Hepatocyte (in vitro differentiated cells): ENCODE results near the gene FAM162A. TPM values are rescaled to one million over a fixed set of nuclear protein-coding genes. Genes with fewer than 3 reads are reported as not detected.

ENCODE experiments used
- DNase-seq: peaks from one replicate; pipeline ENCODE4 v3.0.0-alpha.2; 2016; ENCODE audit warnings: low spot score
- H2AFZ ChIP-seq: fragments of 200-600 bp; sonication (generic); 2 replicates; pipeline ENCODE4 v1.6.0; 2016; ENCODE audit warnings: antibody characterized with exemption, mild to moderate bottlenecking
- H3K27ac ChIP-seq: fragments of 200-600 bp; sonication (generic); 2 replicates; pipeline ENCODE4 v1.5.1; 2016; ENCODE audit warnings: mild to moderate bottlenecking
- H3K27me3 ChIP-seq: fragments of 200-600 bp; sonication (generic); 2 replicates; pipeline ENCODE4 v1.6.1; 2016
- H3K36me3 ChIP-seq: fragments of 200-600 bp; sonication (generic); replicated peaks from 2 replicates; pipeline ENCODE4 v1.5.1; 2016; ENCODE audit warnings: low read depth; ENCODE audit not compliant: insufficient read depth
- H3K4me1 ChIP-seq: fragments of 200-600 bp; sonication (generic); 2 replicates; pipeline ENCODE4 v1.5.1; 2016; ENCODE audit warnings: mild to moderate bottlenecking, moderate library complexity; ENCODE audit not compliant: insufficient read depth
- H3K4me2 ChIP-seq: fragments of 200-600 bp; sonication (generic); 2 replicates; pipeline ENCODE4 v1.6.0; 2016
- H3K4me3 ChIP-seq: fragments of 200-600 bp; sonication (generic); 2 replicates; pipeline ENCODE4 v1.5.1; 2016; ENCODE audit warnings: mild to moderate bottlenecking
- H3K79me2 ChIP-seq: fragments of 200-600 bp; sonication (generic); 2 replicates; pipeline ENCODE4 v1.6.0; 2017; ENCODE audit warnings: mild to moderate bottlenecking
- H3K9me2 ChIP-seq: fragments of 200-600 bp; sonication (generic); replicated peaks from 2 replicates; pipeline ENCODE4 v1.6.0; 2017; ENCODE audit warnings: mild to moderate bottlenecking; ENCODE audit not compliant: insufficient read depth
- H3K9me3 ChIP-seq: fragments of 200-600 bp; sonication (generic); 2 replicates; pipeline ENCODE4 v1.5.1; 2016; ENCODE audit warnings: low read depth, mild to moderate bottlenecking
- H4K20me1 ChIP-seq: fragments of 200-600 bp; sonication (generic); 2 replicates; pipeline ENCODE4 v1.6.0; 2016; ENCODE audit warnings: mild to moderate bottlenecking; ENCODE audit not compliant: insufficient read depth, poor library complexity, severe bottlenecking
- CTCF ChIP-seq: fragments of 200-600 bp; sonication (generic); IDR thresholded peaks from 2 replicates; pipeline ENCODE4 v1.5.1; 2016; ENCODE audit warnings: antibody characterized with exemption, mild to moderate bottlenecking; ENCODE audit not compliant: poor library complexity
- EZH2 ChIP-seq: fragments of 200-600 bp; sonication (generic); IDR thresholded peaks from 2 replicates; pipeline ENCODE4 v1.6.1; 2016; ENCODE audit warnings: antibody characterized with exemption, mild to moderate bottlenecking, borderline replicate concordance
- EZH2phosphoT487 ChIP-seq: fragments of 200-600 bp; sonication (generic); IDR thresholded peaks from one replicate; pipeline ENCODE4 v1.6.1; 2018; ENCODE audit warnings: antibody characterized with exemption, mild to moderate bottlenecking, low read depth, moderate library complexity; ENCODE audit not compliant: unreplicated experiment, severe bottlenecking
- WGBS: methylation state at CpG from one replicate; pipeline ENCODE4 v1.1.6; 2016; ENCODE audit warnings: low lambda C conversion rate; ENCODE audit errors: missing lambda C conversion rate; 5-methylcytosine and 5-hydroxymethylcytosine counted together
- polyA plus RNA-seq: library from polyadenylated mRNA; unstranded; fragments of >200 nt; fragmentation: Nextera tagmentation; extraction: Ambion mirVana; gene quantifications from 2 replicates; pipeline ENCODE4 v1.2.1, GENCODE V29; 2016
- total RNA-seq: library from RNA; depleted of rRNA; stranded (reverse); fragments of >200 nt; gene quantifications from 2 replicates; pipeline ENCODE4 v1.2.3, GENCODE V29; 2014

FAM162A gene
- total and polyA plus RNA-seq, 2 experiments from 2014 or later = 50.4 to 107 TPM

DNA sequence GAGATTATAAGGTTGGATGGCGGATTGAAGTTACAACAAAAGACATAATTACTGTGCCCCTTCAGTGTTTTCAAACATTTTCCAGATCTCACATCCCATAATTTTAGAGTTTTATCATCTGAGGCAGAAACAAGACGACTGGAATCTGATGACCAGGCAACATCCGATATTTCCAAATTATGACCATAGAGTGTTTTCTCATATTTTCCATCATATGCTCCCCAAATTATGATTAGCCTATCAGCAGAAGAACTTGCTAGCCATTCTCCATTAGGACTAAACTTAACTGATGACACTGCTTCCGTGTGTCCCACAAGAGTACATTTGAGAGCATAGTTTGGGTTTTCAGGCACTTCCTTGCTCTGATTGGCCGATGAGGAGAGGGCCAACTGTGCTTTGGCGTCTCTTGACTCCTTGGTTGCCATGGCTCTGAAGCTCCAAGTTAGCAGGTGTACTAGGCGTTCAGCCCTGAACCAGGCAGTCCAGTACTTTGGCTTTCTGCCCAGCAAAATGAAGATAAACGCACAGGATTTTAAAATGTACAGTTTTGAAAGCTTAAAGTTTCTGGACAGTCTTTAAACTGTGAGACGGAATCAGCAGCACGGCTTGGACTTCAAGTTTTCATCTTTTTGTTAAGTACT lies 31.2 kb downstream of the FAM162A start:
- TF ChIP-seq CTCF (no peak), EZH2phosphoT487 (no peak), EZH2 (no peak)
- Histone ChIP-seq H3K9me3 (no peaks in the 10 kb centered on the region), H3K79me2 (peaks cover 49% of the 10 kb centered on the region), H3K27me3 (no peaks in the 10 kb centered on the region), H3K4me1 (peaks cover 17% of the 10 kb centered on the region), H3K4me3 (peak overlapping the region; percentile 53), H2AFZ (peak overlapping the region; percentile 61), H4K20me1 (no peaks in the 10 kb centered on the region), H3K27ac (peak overlapping the region; percentile 81), H3K4me2 (peak overlapping the region; percentile 73), H3K9me2 (no peaks in the 10 kb centered on the region), H3K36me3 (no peaks in the 10 kb centered on the region)
- peak; percentile 65 for DNase-seq
- 29% methylated on average over 10 of the region's 10 CpGs for WGBS

- Histone ChIP-seq H3K4me1 (peaks cover 17% of the 10 kb centered on the region), H4K20me1 (no peaks in the 10 kb centered on the region), H3K4me2 (peak within 1 kb of the TSS; percentile 78), H3K9me2 (no peaks in the 10 kb centered on the region), H3K27me3 (no peaks in the 10 kb centered on the region), H3K4me3 (peak within 1 kb of the TSS; percentile 56), H3K27ac (peak within 1 kb of the TSS; percentile 93), H3K36me3 (no peaks in the 10 kb centered on the region), H3K9me3 (no peaks in the 10 kb centered on the region), H3K79me2 (peaks cover 49% of the 10 kb centered on the region), H2AFZ (peak within 1 kb of the TSS; percentile 61)
- TF ChIP-seq EZH2phosphoT487 (no peak), CTCF (no peak), EZH2 (no peak)
- peak; percentile 99 for DNase-seq
- WGBS = 1% methylated on average over 48 of the region's 48 CpGs
Observed at GRCh38 chr3:122415762-122416654, 32.0 kb downstream of the FAM162A start, which contains the start of gene WDR5B. Gene WDR5B, minus strand, starts transcription at chr3:122416062. Its CDS starts 534 bp downstream, at chr3:122415528.

DNA sequence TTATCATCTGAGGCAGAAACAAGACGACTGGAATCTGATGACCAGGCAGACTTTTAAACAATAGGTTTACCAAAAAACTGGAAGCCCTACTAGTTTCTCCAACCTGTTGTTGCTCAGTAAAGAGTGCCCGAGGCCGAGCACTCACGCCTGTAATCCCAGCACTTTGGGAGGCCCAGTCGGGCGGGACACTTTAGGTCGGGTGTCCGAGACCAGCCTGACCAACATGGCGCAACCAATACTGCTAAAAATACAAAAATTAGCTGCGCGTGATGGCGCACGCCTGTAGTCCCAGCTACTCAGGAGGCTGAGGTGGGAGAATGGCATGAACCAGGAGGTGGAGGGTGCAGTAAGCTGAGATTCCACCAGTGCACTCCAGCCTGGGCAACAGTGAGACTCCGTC lies 33.0 kb downstream of the FAM162A start:
- Histone ChIP-seq H4K20me1 (no peaks in the 10 kb centered on the region), H3K4me2 (peak overlapping the region; percentile 78), H3K9me3 (no peaks in the 10 kb centered on the region), H3K36me3 (no peaks in the 10 kb centered on the region), H3K4me3 (peak overlapping the region; percentile 56), H3K27me3 (no peaks in the 10 kb centered on the region), H3K79me2 (peaks cover 49% of the 10 kb centered on the region), H3K4me1 (peaks cover 17% of the 10 kb centered on the region), H3K27ac (peak overlapping the region; percentile 93), H2AFZ (peak overlapping the region; percentile 58), H3K9me2 (no peaks in the 10 kb centered on the region)
- no peak for DNase-seq
- TF ChIP-seq CTCF (no peak), EZH2 (no peak), EZH2phosphoT487 (no peak)
- 67% methylated on average over 14 of the region's 14 CpGs for WGBS
